NCI-H1436 (cell line): ENCODE results near the gene DGKG.
A peak's percentile ranks its signal among the peaks of the same experiment; 100 is the strongest.

Source experiments
- DNase-seq: peaks from one replicate; lab custom pipeline; 2025; lab: John Stamatoyannopoulos, UW

The DGKG gene

DNA sequence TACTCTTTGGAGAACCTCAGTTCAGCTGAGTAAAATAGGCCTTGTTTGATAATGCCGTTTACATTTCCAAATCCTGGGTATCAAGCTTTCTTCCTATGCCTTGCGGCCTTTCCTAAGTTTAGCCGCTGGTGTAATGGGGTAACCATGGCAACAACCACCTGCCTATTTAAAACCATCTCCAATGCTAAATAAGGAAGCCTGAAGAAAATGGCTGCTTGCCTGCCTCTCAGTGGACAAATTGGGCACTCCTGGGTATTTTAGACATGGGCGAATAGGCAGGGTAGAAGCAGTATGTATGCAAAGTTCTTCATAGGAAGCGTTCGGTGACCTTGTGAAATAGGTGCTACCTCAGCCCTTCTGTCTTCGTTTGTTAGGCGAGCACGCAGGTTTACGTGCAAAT lies 122.7 kb downstream of the DGKG start:
- peak; percentile 34 for DNase-seq

DNA sequence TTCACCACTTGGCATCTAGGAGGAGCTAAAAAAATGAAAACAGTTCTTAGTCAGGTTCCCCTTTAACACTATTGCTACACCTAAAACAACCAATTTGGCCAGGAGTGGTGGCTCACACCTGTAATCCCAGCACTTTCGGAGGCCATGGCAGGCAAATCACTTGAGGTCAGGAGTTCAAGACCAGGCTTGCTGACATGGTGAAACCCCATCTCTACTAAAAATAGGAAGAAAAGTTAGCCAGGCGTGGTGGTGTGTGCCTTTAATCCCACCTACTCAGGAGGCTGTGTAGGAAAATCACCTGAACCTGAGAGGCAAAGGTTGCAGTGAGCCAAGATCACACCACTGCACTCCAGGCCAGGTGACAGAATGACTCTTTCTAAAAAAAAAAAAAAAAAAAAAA lies 124.1 kb downstream of the DGKG start:
- no peak for DNase-seq

DNA sequence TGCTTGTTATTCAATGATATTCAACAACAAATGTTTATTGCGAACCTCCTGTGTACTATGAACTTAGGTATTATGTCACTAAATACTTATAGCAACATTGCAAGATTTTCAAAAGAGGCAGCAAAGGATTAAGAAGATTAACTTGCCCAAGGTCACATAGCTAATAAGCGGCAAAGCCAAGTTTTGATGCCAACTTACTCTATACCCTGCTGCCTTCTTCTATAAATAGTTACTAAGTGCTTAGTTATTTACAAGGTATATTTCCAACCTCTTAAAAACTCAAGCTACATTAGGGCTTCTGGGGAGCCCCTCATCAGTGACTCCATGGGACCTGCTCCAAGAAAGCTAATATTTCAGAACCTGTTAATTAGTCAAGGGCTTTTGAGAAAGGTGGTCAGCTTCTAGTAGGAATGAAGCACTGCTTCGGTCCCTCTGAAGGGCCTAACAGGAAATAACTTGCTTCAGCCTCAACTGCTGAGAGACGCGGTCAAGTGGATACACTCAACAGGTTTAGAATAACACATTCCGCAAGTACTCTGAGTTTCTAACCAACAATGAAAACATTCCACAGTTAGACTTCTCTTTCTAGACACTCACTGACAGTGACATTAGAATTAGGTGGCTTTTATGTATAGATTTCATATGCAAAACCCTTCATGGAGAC lies 125.5 kb downstream of the DGKG start:
- DNase-seq, result no peak

DNA sequence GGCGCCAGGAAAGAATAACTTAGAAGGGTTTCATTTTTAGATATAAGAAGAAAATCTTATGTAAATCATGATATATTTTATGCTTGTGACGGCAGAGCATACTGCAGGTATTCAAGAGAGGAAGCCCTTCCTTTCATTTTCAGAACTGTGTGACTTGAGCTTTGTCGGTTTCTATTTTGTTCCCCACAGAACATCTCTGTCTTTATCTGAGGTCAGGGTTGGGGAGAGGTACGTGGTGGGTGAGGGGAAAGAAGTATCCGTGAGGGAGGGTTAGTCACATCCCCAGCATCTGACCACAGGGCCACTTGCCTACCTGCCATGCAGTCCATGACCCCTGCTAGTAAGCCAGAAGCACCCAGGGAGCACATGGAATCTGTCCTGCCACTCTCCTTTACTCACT lies 126.5 kb downstream of the DGKG start:
- no peak for DNase-seq

DNA sequence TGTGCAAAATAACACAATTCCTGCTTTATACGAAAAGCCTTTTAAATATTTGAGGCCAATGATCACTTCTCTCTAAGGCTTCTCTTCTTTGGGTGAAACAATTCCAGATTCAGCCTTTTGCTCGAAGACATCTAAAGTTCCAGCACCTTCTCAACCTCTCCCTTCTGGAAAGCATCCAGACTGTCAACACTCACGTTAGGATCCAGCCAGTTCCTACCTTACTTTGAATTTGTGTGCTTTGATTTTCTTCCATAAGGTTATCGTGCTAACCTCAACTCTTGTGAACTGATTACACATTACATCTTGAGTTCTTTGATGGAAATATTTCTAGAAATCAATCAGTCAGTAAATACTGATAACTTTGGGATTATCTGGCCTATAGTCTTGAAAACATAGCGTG lies 127.9 kb downstream of the DGKG start:
- DNase-seq, result no peak

DNA sequence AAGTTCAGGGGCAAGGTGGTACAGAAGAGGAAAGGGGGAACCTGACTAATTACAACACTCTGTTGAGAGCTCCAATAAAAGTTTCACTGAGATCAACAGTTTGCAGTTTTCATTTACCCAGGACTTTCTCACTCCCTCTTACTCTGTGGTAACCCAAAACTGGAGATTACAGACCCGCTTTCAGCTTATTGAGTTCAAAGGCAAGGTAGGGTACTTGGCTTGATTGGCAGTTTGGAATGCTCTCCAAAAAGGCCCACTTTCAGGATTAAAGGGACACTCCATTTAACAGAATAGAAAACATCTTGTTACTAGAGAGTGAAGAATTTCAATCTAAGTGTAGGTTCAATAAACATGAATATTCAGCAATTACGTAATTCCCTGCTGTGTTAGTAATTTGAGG lies 135.6 kb downstream of the DGKG start:
- DNase-seq, result no peak

DNA sequence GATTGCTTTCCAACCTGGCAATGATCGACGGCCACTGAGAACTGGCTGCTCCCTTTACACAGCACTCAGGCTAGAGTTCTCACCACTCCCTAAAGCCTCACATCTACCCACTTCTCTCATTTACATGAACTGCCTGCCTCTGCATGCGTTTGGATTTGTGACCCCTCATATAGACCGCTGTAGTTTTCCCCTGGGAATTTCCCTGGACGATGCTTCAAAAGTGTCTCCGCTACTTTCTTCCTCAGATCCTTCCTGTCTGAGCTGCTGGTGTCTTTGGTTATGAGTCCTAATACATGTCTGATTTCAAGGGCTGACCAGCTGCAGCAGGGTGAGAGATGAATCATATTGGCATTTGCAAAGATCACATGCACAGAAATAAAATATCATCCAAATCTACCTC lies 136.4 kb downstream of the DGKG start:
- DNase-seq, result no peak

DNA sequence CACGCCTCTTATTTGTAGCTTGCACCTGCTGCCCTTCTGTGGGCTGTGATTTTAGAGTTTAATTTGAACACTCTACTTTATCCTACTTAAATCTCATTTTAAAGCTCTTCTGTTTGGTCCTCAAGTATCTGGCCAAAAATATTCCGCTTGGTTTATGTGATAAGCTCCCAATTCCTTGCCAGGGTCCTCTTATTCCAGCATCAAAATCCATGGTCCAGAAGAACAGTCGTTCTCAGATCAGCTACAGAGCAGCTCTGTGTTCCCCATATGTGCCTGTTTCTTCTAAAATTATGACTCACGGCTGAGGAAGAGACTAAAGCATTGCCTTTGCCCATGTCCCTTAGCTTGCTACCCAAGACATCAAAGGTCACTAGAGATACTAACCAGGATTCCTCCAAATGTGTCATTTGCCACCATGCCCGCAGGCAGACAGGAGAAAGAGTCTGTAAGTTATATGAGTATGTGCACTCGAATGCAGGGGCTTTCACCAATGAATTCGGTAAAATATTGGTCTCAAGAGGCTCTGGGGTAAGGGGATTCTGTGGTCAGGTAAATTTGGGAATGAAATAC lies 137.9 kb downstream of the DGKG start:
- DNase-seq, result no peak

DNA sequence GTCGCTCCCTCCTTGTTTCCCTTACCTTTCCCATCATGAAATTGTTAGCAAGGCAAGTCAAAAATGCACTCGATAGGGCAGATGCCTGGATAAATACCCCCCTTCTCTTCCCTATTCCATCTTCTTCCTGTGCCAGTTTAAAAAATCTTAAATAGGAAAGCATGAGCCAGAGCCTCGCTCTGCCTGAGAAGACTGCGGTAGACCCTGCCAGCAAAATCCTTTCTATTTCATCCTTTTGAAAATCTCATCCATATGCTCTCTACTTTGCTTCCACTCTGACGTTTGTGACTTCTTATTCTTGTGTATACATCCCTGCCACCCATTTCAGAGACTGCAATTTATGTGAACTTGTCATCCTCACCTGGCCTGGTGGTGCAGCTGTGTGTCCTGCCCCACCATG lies 138.6 kb downstream of the DGKG start:
- DNase-seq, result no peak

DNA sequence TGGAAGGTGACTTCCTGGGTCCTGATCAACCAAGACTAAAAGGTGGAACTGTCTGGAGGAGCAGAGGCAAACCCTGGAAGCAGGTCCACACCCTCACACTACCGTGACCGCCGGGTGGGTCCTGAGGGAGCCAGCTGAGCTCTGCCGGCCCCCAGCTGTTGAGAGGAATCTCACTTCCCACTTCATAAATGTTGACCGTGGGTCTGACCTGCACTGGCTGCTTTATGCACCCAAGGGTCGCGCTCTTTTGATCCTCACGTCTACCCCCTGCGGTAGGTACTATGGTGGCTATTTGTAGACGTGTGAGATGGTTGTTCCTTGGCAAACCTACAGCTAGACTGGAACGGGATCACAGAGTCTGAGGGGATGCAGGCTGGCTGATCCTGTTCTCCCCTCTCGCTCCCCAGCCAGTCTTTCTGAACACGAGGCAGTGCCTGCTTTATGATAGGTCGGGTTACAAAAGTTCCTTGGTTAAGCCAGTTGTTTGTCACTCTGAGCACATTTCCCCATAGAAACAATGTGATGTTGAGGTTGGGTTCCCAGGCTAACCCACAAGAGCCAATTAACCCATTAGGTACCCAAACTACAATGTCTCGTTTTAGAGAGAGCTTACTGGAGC lies 140.2 kb downstream of the DGKG start:
- DNase-seq, result no peak

DNA sequence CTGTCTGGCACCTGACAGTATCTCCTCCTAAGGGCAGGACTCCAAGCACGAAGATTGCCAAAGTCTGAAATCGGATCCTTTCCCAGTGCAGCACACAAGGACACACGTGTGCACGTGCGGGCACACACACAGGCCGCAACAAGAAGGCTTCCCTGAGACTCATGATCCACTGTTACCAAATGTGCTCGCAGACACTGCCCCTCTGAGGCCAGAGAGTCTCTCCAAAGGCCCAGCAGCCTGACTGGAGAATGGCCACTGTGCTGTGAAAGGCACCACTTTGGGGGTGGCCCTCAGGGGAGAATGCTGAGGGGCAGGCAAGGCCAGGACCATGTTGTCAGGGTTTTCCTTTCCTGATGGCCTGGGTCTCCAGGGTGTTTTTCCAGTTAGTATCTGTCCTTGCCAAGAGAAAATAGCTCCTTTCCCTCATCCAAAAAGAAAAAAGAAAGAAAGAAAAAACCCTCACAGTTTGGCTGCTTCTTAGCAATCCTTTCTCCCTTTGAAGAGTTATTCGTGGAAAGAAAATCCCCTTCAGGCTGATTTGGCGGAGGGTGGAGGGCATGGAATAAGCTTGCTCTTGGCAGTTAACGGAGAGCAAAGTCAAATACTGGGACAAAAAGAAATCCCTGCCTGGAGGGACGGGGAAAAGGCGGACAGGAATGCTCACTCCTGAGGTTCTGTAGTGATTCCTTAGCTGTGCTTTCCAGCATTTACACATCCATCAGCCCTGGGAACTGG lies 141.0 kb downstream of the DGKG start:
- no peak for DNase-seq

DNA sequence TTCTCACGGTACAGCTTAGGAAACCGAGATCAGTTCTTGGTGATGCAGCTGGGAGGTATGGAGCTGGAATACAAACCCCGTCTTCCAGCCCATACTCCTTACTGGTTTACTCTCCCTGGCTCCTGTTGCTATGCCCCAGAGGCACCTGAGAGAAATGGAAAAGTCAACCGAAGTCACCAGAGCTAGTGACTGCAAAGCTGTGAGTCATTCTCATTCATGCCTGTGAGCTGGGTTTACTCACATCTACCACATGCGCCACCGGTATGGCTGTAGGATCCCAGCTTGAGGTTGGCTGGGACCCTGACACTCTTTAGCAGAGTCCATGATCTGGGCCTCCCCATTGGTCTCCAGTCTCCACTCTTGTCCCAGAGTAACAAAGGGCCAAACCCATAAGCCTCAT lies 141.7 kb downstream of the DGKG start:
- no peak for DNase-seq

DNA sequence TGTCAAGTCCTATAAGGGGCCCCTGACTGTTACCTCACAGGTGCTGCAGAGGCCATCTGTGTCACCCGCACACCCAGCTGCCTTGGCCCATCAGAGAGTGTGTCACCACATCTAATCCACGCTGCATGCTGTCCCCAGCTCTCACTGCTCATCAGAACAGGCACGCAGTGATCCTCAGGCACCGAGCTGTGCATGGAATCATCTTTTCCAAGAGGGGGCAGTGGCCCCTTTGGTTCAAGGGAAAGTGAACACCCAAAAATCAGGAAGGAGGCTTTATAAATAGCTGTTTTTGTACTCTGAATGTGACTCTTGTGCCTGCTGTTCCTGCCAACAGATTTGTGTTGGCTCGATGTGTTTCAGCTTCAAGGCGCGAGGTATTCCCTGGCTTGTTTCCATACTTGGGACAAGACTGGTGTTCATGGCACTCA lies 142.8 kb downstream of the DGKG start:
- DNase-seq, result no peak

DNA sequence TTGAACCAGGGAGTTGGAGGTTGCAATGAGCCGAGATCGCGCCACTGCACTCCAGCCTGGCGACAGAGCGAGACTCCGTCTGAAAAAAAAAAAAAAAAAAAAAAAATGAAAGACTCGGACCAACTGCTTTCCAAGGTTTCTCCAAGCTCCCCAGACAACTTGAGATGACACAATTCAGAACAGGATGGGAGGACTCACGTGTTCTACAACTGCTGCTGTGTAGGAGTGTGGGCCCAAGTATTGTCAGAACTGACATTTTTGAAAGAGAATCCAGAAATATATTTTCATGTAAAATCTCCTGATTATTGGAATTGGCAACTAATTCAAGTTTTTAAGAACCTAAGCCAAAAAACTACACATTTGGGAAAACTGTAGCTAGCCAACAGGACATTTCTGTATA lies 143.6 kb downstream of the DGKG start:
- DNase-seq, result no peak

DNA sequence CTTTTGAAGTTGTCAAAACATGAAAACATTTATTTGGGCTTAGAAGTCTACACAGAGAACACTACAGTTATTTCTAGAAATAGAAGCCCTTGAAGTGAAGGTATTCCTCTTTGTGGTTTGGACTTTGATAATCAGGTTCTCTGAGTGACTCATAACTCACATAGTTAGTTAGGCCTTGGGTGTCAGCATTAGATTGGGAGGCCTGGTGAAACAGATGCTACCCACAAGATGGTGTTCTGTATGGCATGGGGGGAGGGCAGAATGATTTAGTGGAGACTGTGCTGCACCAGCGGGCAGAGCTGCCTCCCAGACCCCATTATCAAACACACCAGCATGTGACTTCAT lies 144.2 kb downstream of the DGKG start:
- DNase-seq, result no peak

DNA sequence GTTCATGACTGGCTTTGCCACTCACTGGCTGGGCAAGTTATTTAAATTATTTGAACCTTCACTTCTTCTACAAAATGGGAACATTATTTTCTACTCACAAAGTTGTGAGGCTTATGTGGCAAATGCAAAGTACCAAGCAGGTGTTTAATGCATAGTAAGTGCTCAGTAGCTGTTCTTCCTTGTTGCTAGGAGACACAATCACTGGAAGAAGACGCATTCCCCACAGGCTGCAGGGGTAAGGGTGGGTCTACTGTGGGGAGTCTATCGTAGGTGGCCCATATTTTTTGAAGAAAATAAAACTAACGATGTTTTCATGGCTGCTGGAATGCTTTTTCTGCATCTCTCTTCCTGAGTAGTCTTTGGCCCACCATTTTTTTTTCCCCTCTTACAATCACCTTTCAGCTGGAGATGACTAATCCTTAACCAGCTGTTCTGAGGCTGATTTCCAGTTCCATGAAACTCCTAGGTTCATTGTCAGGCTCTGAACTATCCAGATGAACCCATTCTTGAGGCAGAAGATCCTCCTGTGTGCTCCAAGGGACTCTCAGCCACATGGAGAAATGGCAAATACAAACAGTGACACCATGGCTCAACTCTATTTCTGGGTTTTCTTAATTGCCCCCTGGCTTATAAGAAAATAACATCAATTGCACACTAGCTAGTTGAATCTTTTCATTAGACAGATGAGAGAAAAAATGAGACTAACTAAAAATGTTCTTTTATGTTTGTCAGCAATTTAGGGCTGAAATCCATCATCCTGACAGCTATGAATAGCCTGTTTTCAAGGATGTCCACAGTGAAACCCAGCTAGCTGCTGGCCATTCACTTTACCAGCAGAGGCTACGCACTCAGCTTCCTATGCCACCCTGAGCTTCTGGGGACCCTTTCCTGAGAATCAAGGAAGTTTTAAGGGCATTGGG lies 144.9 kb downstream of the DGKG start:
- no peak for DNase-seq

DNA sequence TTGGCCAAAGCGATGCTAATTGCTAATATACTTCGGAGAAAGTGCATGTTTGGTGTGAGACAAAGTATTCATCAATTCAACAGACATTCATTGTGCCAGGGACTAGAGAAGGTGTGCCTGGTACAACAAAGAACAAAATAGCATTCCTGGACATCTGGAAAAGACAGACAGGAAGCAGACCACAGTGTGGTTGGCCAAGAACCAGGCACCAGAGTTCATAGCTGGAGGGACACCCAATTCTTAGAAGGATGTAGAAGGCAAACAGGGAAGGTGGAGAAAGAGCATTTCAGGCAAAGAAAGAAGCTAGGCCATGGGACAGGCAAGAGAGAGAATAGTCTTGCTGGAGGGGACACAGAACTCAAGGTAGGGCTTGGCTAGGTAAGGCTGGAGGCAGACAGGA lies 147.4 kb downstream of the DGKG start:
- DNase-seq, result no peak

DNA sequence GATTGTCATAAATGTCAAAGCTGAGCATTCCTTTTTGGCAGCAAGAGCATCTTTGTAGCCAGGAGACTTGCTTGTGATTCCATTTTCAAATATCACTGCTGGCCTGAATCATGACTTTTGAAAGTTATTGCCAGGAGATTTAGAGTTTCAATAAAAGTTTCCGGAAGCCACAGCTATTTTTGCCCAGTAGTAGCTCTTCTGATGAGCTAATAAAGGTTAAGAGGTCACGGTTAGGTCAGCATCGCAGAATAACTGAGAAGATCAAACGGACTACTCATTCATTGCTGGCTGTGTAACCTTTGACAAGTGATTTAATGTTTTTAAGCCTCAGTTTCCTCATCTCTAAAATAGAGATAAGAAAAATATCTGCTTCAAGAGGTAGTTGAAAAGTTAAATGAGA lies 148.1 kb downstream of the DGKG start:
- DNase-seq, result no peak

DNA sequence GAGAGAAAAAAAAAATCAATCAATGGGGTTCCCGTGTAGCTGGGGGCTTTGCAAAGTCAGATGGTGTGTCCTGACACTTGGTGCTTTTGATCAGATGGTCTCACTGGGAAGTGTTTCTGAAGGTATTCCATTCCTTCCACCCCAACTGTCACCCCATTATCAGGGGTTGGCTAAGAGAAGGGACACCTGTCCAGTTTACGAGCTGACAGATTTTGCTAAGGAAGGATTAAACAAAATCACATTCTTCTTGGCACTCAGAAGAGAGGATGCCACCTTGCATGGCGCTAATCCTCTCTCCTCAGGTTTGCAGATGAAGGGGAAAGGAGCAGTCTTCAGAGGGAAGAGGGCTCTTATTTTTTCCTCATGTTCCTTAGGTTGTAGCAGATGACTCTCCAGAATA lies 149.4 kb downstream of the DGKG start:
- DNase-seq, result no peak

DNA sequence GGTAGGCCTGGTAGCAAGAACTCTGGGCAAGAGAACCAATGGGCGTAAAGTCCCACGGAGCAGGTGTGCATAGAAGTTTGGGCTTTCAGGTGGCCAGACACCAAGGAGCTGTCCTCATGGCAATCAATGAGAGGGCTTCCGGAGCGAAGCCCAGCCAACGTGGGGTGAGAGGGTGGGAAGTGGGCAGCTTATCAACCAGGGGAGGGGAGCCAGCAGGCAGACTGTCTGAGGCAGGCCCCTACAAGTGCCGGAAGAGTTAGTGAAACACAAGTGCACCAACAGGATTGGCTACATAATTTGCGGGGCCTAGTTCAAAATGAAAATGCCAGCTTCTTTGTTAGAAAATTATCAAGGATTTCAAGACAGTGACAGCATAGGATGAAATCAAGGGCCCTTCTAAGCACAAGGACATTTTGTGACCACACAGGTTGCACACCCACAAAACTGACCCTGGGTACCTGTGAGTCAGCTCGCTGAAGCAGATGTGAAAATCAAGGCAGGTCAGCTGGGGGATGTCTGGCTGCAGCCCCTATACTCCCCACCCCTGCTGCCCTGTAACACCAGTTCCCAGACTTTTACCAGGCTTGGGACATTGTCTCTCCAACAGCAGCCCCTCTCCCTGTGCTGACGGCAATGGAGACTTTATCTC lies 151.1 kb downstream of the DGKG start:
- no peak for DNase-seq
